GM10266 (cell line): Measurements from ENCODE around the gene ZNF641.

Source experiments
- DNase-seq: peaks from one replicate; pipeline ENCODE4 v3.0.0; 2012; ENCODE audit errors: extremely low spot score
- TF ChIP-seq, protein P1 (sequence below): IDR thresholded peaks from 2 replicates; pipeline ENCODE4 v1.5.1; 2012; ENCODE audit warnings: mild to moderate bottlenecking, low read depth; ENCODE audit not compliant: control insufficient read depth, insufficient read depth; ENCODE audit errors: missing control alignments

ZNF641 gene

DNA sequence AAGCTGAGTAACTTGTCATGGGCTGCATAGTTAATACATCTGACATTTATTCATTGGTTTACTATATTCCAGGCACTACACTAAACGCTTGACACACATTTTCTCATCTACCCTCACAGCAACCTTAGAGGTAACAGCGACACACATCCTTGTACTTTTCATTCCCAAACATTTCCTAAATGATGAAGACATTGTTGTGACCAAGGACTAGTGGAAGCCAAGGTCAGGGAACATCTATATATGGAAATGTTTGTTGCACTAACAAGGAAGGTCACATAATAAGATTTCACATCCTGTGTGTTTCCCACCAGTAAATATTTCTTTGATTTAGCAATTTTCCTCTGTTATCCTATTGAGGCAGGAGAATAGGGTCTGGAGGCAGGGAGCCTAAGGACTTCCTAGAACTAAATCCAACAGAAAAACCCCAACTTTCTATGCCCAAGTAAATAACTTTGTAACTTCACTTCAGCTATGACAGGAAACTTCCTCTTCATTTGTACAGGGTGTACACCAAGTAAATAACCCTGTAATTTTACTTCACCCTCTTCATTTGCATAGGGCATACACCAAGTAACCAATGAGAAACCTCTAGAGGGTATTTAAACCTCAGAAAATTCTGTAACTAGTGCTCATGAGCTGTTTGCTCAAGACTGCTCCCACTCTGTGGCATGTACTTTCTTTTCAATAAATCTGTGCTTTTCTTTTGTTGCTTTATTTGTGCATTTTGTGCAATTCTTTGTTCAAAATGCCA, 48.4 kb downstream of the ZNF641 start:
- no peak for DNase-seq
- TF ChIP-seq, protein P1, sequence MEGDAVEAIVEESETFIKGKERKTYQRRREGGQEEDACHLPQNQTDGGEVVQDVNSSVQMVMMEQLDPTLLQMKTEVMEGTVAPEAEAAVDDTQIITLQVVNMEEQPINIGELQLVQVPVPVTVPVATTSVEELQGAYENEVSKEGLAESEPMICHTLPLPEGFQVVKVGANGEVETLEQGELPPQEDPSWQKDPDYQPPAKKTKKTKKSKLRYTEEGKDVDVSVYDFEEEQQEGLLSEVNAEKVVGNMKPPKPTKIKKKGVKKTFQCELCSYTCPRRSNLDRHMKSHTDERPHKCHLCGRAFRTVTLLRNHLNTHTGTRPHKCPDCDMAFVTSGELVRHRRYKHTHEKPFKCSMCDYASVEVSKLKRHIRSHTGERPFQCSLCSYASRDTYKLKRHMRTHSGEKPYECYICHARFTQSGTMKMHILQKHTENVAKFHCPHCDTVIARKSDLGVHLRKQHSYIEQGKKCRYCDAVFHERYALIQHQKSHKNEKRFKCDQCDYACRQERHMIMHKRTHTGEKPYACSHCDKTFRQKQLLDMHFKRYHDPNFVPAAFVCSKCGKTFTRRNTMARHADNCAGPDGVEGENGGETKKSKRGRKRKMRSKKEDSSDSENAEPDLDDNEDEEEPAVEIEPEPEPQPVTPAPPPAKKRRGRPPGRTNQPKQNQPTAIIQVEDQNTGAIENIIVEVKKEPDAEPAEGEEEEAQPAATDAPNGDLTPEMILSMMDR, result no peak

DNA sequence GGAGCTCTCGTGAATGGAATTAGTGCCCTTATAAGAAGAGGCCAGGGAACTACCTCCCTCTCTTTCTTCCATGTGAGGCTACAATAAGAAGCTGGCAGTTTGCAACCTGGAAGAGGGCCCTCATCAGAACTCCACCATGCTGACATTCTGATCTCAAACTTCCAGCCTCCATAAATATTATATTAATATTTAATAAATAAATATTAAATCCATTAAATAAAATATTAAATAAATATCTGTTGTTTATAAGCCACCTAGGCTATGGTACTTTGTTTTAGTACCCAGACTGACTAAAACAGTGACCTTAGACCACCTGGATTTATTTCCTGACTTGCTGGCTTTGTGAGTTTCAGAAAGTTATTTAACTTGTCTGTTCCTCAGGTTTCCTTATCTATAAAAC, 49.9 kb downstream of the ZNF641 start:
- DNase-seq, result no peak
- TF ChIP-seq, protein P1, result no peak

DNA sequence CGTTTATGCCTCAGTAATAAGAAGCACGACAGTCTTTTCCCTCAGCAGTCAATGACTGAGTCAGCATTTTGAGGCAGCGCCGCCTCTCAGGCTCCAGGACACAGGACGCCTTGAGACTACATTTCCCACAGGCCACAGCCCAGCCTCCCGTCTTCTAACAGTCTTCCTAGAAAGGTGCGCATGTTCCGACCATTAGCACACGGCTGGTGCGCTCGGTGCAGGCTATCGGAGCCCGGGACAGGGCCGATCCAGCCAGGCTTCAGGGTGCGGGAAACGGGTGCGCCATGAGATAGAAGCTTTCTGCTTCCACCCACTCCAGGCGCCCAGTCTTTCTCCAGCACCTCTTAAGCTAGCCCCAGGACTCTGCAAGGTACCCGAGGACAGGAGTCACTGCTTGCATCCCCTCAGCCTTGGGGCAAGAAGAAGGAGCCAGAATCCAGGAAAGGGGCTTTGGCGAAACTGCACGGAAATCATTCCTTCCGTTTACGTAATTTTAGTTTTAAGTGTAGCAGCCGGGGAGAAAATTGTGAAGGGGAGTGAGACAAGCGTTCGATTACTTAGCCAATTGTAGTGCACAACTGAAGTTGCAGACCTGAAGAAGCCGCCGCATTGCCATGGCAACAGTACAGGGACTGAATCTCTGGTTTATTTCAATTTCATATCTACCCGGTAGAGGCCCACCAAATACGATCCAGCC, 54.0 kb downstream of the ZNF641 start:
- DNase-seq, result peak; percentile 21
- TF ChIP-seq, protein P1, result no peak

DNA sequence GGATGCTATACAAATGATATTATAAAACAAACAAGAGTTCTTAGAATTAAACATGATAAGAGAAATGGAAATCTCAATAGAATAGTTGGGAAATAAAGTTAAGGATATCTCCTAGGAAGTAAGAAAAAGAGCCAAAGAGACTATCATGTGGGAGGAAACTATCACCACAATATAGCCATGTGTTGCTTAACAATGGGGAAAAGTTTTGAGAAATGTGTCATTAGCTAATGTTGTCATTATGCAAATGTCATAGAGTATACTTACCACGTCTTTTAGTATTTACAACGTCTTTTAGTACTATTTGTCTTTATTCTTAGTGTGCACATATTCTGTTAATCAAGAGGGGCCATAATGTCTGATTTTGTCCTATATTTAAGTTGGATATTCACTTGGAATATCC, 58.7 kb downstream of the ZNF641 start:
- TF ChIP-seq, protein P1, result no peak

DNA sequence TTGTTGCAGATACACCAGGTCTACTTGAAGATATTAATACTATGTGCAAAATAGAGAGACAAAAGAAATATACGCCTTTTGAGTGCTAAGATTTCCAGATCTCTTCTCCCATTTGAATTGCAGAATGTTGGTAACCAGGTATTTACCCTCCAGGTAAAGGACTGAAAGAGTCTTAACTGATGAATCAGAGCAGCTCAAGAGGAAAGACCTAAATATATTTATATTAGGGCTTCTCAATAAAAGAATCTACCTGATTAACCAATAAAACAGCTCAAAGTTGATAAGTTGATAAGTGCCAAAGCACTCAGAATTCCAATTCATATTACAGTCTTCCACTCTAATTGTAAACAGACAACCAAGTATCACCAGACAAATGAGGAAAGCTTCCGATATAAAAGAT, 59.2 kb downstream of the ZNF641 start:
- no peak for DNase-seq
- TF ChIP-seq, protein P1, result no peak

More for the DNA sequence above, 58.7 kb downstream of the ZNF641 start:
- no peak for DNase-seq

DNA sequence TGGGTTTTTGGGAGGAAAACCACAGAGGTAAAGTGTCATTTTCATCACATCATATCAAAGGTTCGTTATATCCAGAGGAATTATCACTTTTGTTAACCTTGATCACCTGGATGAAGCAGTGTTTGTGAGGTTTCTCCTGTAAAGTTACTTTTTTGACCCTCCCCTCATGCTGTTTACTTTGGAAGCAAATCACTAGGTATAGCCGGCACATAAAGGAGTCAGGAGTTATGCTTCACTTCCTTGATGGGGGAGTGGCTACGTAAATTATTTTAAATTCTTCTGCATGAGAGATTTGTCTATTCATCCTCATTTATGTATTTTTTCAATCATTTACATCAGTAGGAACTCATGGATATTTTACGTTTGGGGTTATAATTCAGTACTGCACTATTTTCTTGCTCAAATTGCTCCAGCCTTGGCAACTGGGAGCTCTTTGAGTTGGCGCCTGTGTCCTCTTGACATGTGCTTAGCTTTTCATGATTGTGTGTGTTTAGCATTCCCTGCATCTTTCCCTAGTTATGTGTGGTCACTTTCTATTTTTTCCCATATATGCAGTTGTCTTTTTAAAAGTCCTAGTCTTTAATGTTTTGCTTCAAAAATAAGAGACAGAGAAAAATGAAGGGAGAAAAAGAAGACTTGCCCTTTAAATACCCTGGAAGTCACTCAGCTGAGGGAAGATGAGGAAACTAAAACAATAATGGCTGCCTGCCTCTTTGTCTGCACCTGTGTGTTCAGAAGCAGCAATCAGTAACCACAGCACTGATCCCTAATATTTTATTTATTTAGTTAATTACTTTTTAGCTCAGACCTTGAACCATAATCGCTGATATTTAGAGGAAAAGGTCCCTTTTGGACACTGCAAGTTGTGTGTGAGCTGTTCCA, 62.1 kb downstream of the ZNF641 start:
- TF ChIP-seq, protein P1, result no peak

More for the DNA sequence above, 62.1 kb downstream of the ZNF641 start:
- no peak for DNase-seq
